ENCODE data around the gene FAM50B.

FAM50B gene, protein sequence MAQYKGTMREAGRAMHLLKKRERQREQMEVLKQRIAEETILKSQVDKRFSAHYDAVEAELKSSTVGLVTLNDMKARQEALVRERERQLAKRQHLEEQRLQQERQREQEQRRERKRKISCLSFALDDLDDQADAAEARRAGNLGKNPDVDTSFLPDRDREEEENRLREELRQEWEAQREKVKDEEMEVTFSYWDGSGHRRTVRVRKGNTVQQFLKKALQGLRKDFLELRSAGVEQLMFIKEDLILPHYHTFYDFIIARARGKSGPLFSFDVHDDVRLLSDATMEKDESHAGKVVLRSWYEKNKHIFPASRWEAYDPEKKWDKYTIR

DNA sequence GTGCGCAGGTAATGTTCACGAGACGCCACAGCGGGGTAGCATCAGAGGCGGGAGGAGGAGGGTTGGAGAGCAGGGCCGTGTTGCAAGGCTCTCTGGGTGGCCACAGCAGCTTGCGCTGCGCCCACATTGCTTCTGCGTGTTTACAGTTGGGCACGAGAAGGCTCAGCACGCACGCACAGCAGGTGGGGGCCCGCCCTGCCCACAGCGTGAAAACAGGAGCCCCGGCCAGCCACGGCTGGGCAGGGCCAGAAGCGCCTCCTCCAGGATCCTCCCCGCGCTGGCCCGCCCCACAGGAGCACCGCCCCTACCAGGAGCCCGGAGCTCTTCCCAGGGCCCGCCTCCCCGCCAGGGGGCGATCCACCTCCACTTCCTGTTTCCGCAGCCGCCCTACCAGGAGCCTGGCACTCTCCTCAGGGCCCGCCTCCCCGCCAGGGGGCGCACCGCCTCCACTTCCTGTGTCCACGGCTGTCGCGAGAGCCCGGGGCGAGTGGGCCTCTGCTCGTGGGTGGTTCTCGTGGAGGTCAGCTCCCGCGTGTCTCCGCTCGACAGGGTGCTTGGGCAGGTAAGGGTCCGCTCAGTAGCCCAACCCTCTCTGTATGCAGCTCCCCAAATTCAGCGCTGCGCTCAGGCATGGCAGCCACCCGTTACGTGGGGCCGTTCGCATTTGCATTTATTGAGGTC lies at the start of gene FAM50B:
Gene FAM50B (plus strand): TSS at position 449 of the 681 bp plus-strand sequence. CDS start 439 bp downstream, outside the sequence.
- DNase-seq (ENCODE audit: low spot score) = peak; percentile 93

DNA sequence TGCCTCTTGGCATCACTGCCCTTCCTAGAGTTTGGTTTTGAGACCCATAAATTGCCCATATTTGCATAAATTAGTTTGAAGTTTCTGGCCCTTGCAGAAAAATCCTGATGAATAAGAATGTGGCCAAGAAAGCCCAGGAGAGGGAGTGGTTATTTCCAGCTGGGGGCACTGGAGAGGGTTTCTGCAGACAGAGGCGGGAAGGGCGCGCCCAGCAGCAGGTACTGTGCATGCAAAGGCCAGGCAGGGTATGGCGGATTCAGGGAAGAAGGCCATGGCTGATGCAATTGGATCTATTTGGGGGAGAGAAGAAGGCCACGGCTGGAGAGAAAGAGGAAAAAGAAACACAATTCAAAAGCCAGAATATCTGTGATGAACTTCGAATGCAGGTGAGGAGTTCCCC lies 49.5 kb upstream of the FAM50B start:
- DNase-seq (ENCODE audit: low spot score) = no peak

DNA sequence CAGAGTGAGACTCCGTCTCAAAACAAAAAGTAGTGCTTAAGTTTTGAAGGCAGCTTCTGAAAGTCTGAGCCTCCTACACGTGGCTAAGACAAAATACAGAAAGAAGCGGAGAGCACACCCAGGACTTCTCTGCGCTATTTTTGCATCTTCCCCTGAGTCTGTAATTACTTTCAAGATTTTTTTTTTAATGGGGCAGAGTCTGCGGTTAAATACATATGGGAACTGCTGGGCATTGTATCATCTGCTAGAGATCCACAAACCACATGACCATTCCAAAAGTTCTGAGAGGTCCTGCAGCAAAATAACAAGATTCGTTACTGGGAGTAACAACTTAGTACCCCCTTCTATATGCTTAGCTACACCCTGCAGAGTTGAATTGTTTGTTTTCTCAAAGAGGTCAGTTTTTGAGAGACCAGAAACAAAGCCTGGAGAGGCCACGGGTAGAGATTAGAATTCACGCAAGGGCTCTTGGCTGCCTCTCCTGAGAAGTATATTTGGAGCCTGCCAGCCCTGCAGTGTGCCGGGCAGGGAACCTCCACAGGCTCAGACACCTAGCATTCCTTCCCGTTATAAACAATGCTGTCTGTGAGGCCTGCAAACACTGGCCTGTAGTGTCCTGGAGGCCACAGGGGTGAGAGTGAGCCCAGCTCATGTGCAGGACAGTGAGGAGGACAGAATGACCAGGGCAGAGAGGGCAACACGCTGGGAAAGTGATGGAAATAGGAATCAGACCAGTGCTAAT lies 48.2 kb upstream of the FAM50B start:
- DNase-seq (ENCODE audit: low spot score) = no peak

DNA sequence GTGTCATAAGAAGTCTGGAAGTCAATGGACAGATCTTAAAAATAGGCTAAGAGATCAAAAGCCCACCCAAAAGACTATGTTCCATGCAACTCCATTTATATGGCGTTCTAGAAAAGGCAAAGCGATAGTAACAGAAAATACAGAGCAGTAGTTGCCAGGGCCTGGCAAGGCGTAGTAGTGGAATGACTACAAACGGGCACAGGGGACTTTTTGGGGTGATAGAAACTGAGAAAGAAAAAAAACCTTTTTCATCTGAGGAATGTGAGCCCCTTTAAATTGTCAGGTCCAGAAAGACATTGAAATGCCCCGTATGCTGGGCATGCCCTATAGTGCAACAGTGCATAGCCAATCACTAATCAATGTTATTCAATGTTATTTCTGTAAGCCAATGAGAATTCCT lies 47.2 kb upstream of the FAM50B start:
- DNase-seq (ENCODE audit: low spot score) = no peak

DNA sequence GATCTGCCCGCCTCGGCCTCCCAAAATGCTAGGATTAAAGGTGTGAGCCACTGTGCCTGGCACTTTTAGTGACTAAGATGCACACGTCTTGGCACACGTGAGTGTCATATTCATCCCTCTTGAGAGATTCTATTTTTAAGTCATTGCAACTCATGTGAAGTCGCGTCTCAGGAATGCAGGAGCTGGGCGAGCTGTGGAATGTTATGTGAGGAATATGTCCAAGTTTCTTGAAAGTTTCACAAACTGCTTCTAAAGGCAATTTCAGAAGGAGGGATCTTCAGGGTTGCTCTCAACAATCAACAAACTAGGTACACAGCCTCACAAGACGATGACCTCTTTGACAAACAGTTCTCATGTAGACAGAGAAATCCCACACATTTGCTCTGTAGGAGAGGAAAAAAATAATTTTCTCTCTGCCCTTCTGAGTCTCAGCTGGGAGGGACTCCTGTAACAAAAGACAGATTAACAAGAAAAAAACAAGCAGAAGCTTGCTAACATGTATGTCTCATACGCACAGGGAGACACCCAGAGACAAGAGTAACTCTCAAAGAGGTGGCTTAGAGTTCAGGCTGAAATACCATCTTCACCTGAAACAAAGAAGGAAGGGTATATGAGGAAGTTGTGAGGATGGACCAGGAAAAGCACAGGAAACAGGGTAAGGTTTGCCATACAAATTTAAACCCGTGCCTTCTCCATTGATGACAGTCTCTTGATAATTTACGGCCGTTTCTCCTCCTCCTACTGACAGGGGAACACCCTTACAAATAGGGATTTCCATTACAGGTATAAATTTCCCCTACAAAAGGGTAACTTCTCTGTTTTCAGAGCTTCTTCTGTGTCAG lies 45.3 kb upstream of the FAM50B start:
- no peak for DNase-seq (ENCODE audit: low spot score)

DNA sequence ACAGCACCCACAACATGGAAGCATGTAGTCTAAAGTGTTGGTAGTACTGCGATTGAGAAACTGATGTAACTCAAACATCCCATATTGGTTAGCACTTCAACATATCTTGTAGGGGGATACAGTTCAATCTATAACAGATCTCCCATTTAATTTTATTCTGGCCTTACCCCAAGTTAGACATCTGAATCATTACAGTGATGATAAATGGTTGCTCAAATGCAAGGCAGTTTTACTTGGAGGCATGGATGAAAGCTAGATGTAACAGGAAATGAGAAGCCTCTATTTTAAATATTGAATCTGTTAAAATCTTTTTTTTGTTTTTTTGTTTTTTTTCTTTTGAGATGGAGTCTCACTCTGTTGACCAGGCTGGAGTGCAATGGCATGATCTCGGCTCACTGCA lies 44.2 kb upstream of the FAM50B start:
- no peak for DNase-seq (ENCODE audit: low spot score)

DNA sequence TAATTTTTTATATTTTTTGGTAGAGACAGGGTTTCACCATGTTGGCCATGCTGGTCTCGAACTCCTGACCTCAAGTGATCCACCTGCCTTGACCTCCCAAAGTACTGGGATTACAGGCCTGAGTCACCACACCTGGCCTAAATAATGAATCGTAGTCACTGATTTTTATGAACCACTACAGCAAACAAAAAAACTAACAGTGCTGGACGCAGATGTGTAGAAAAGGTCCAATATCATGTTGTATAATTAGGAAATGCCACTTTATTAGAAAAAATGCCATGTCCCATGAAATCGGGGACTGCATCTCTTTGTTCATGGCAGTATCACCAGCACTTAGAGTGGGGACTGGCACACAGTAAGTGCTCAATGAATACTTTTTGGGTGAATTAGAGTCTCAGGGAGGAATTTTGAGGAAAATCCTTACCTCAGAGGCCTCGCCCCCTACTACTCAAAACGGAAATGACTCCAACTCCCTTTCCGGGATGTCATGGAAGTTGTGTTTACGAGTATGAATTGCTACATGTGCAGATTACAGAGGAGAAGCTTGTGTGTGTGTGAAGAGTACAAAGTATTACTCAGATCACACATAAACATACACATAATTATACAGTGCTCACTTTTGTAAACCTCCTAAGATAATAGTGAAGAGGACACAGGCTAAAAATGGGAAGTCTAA lies 43.6 kb upstream of the FAM50B start:
- DNase-seq (ENCODE audit: low spot score) = no peak

DNA sequence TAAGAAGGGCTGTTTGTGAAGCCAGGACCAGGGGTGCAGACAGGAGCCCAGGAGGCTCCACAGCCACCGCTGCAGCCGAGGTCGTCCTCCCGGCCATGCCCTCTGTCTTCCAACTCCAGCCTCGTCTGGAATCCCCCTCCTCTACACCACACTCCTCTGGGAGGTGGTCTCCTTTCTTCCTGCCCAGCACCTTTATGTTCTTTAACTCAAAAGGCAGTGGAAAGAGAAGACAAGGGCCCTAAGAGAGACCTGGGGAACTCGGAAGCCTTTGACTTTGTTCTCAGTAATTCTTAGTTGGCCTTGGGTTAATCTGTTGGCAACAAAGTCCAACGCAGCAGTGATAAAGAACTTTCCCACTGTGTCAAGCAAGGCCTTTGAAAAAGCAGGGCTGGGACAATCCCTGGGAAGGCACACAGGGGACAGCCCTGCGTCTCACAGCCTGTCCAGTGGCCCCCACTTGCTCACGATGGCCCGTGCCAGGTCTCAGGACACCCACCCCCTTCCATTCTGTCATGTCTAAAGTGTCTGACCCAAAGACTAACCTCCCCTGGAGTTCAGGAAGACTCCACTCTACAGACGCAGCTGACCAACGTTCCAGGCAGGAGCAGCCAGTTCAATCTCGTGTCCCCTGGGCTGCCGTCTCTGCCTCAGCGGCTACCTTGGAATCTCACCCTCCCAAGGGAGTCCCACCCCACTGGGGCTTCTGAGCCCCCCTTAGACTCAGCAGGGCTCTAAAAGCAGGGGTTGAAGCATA lies 42.8 kb upstream of the FAM50B start:
- DNase-seq (ENCODE audit: low spot score) = no peak

DNA sequence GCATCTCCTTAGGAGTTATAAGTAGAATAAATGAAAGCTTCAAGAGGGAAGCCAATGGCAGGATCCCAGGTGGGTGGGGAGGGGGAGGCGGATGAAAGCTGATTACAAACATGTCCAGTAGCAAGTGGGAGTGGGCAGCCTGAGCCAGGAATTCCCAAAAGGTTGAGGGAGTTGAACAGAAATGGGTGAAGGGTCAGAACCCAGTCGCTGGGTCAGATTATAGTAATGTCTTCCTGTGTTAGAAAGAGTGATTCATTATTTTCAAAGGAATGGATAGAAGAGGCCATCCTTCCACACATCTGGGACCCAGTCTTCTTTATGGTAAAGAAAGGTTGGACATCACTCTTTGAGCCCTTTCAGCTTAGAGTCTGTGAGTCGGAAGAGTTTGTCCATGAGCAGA lies 41.0 kb upstream of the FAM50B start:
- no peak for DNase-seq (ENCODE audit: low spot score)

DNA sequence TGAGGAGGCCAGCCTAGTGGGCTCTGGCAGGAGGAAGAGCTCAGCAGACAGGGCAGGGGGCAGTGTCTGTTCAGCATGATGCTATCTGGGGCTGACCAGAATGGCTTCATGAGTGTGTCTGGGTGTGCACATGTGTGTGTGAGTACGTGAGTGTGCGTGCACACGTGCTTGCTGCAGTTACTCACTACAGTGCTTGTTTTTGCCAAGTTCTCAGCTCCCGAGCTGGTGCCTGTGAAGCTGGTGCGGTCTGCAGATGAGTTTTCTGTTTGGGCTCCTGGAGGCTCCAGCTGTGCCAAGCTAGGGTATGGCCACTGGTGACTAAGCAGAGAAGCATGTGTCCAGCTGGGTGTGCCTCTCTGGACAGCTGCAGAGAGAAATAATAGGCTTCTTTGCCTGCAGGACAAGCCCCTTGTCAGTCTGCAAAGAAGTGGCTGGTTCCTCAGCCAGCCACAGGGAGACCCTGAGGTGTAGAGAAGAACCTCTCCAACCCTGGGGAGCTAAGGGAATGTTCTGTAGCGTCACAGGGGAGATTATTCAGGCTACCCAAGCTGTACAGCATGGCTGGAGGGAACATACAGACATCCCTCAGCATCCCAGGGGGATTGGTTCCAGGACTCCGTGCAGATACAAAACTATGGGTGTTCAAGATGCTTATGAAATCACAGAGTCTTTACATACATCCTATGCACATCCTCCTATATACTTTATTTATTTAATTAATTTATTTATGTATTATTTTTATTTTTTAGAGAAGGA lies 40.2 kb upstream of the FAM50B start:
- DNase-seq (ENCODE audit: low spot score) = no peak

DNA sequence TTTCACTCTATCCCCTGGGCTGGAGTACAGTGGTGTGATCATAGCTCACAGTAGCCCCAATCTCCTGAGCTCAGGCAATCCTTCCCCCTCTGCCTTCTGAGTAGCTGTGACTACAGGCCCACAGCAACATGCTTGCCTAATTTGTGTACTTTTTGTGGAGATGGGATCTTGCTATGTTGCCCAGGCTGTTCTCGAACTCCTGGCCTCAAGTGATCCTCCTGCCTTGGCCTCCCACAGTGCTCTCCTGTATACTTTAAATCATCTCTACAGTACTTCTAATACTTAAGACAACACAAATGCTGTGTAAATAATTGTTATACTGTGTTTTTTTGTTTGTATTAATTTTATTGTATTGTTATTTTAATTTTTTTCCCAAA lies 39.7 kb upstream of the FAM50B start:
- no peak for DNase-seq (ENCODE audit: low spot score)

DNA sequence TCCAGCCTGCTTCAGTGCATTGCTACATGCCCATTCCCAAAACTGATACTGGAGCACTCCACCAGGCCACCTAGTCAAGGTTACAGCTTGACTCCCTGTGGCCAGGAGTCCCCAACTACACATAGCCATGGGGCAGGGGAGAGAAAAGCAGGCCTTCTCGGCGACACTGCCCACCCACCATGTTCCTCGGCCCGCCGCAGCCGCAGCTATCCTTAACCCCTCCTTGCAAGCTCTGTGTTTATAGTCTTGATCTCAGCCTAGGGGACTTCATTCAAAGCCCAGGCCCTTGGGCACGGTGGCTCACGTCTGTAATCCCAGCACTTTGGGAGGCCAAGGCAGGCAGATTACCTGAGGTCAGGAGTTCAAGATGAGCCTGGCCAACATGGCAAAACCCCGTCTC lies 39.2 kb upstream of the FAM50B start:
- DNase-seq (ENCODE audit: low spot score) = no peak

DNA sequence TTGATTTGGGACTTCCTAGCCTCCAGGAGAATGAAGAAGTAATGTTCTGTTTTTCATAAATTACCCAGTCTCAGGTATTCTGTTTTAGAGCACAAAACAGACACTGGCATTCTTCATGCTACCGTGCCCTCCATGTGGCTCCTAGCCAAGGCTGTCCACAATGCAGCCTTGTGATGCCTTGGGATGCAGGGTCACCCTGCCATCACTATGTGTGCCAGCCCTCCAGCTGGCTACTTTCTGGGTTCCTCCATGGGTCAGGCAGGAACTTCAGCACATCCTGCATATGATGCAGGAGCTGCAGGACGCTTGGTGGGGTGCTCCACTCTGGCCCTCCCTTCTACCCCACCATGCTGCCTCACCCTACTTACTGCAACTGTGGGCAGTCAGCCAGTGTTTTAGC lies 38.0 kb upstream of the FAM50B start:
- no peak for DNase-seq (ENCODE audit: low spot score)

DNA sequence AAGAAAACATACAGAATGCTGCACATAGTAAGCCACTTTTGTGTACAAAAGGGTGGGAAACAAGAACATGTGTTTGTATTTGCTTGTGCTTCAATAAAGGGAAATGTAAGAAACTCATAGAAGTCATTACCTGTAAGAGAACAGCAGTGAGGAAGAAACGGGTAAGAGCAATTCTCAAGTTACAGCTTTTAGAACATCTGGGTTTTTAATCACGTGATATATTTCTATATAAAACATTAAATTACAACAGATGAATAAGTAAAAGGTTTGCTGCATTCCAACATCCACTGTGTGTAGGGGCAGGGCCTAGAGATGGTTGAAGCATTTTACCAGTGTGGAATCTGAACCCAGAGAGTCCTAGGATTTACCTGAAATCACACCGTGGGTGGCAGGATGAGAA lies 36.6 kb upstream of the FAM50B start:
- DNase-seq (ENCODE audit: low spot score) = no peak

DNA sequence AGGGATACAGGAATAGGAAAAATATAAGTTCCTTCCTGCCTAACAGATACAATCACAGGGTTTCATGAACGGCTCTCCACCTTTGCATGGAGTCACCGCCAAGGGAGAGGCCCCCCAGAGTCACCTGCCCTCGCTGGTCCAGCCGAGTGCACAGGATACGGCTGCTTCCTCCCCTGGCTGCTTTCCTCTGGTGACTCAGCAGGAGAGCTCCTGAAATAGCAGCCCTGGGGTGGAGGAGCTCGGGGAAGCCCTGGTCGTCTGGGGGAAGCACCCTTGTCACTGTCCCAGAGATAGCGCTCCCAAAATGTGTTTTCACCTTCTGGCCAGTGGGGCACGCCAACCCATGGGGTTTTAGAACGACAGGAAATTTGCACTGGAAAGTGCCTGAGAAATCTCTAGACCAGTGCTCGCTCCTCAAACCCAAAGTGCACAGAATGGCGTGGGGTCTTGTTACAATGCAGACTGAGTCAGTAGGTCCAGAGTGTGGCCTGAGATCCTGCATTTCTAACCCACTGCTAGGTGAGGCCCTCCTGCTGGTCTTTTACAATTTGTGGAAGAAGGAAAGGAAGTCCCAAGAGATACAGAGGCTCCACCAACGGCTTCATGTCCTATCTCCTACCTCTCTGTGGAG lies 35.9 kb upstream of the FAM50B start:
- DNase-seq (ENCODE audit: low spot score) = no peak

DNA sequence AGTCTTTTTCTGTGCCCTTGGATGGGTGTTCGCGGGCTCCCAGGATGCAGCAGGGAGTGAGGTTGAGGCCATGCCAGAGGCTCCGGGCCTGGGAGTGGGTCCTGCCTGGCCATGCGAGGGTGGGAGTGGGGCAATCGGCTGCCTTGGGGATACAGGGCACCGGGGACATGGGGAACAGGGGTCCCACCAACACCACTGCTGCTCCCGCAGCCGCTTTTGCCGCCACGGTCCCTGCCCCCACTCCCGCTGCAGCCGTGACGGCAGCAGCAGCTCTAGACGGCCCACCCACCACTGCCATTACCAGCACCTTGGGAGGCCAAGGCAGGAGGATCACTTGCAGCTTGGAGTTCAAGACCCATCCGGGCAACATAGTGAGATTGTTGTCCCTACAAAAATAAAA lies 35.3 kb upstream of the FAM50B start:
- DNase-seq (ENCODE audit: low spot score) = no peak

DNA sequence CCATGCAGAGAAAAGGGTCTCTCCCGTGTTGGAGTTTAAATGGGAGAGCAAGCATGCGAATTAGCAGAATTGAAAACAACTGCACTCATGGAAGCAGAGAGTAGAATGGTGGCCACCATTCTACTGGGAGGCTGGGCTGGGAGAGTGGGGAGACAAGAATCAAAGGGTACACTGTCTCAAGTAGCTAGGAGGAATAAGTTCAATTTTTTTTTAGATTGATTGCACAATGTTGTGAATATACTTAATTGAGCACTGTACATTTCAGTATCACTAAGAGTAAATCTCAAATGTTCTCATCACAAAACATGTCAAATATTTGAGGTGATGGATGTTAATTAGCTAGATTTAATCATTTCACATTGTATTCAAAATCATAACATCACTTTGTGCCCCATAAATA lies 34.6 kb upstream of the FAM50B start:
- no peak for DNase-seq (ENCODE audit: low spot score)

DNA sequence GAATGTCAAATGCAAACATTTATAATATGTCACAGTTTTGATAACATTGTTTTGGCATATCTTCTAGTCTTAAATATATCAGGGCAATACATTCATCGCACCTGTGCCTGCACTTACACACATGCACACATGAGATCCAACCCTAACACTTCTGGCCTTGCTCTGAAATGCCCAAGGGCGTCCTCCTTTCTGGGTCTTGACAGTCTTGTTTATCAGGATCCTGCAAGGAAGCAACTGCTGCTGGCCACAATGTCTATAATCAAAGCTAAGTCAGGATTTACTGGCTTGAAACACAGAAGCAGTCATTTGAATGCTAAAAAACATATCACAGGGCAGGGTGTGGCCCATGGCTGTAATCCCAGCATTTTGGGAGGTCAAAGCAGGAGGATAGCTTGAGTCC lies 32.9 kb upstream of the FAM50B start:
- DNase-seq (ENCODE audit: low spot score) = no peak

DNA sequence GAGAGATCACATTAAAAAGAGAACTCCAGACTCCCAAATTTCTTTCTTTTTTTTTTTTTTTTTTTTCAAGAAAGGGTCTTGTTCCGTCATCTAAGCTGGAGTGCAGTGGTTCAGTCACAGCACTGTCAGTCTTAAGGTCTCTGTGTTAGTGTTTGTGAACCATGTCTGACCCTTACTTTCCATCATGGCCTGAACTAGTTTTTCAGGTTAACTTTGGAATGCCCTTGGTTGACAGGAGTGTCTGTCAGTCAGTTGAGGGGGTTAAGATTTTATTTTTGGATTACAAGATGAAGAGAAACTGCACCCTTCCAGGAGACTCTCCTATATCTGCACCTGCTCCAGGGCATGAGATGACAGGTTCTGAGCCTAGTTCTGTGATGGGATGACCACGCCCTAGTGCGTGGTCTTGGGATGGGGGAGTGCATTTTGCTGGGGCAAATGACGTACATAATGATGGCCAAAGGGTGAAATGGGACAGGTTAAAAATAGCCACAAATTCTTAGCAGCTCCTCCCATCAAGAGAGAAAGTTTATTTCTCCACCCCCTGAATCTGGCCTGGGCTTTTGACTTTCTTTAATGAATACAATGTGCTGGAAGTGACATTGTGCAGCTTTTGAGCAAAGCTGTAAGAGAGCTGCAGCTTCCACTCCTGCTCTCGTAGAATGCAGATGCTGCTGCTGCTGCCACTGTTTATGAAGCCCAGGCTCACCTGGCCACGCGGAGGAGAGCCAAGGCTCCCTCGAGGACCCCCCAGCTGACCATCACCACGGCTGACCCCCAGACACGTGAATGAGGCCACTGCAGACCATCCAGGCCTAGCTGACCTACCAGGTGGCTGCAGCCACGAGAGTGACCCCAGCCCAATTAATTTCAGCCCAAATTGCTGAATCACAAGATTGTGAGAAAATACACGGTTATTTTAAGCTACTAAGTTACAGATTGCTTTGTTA lies 29.7 kb upstream of the FAM50B start:
- DNase-seq (ENCODE audit: low spot score) = no peak
